ENCODE measurements around the gene NBAS. TPM values are rescaled to one million over a fixed set of nuclear protein-coding genes. Genes with fewer than 3 reads are reported as not detected.
A peak's percentile ranks its signal among the peaks of the same experiment; 100 is the strongest.

Gene NBAS
- polyA plus RNA-seq, 2 of the 4 experiments (the other 2 are of a cell fraction): 16.7 to 34.9 TPM

DNA sequence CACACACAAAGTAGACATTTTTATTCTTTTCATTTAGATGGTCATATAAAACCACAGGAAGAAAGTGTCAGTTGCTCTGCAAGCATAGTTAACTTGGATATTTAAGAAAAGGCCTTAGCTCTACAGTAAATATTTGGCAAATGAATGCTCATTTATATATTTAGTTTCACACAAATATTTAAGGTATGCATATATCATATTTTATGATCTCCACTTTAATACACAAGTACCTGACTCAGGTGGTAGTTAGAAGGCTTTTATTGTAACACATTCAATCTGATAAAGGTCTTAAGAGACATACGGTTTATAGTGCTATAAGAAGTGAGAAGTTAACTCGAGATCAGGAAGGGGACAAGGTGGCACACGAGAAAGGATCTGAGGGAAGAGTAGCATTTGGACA is 363.1 kb downstream of the NBAS start:
- Histone ChIP-seq H3K9me3 (no peaks in the 10 kb centered on the region), H3K4me2 (no peak overlapping the region), H3K4me1 (no peaks in the 10 kb centered on the region), H3K4me3 (no peak overlapping the region), H3K27ac (no peak overlapping the region)
- TF ChIP-seq POLR2A (IDR thresholded peaks at IDR 0.05; ENCODE audit: low read length): no peak
- ChIA-PET POLR2A (no interaction called here), CTCF (no interaction called here)
- no peak for FAIRE-seq
- no peak for DNase-seq (ENCODE audit: low read depth in 1 of 2, low spot score in 1 of 2)
- 86% methylated on average over 3 of the region's 3 CpGs for WGBS (ENCODE audit: missing lambda C conversion rate)
- ATAC-seq: no peak

DNA sequence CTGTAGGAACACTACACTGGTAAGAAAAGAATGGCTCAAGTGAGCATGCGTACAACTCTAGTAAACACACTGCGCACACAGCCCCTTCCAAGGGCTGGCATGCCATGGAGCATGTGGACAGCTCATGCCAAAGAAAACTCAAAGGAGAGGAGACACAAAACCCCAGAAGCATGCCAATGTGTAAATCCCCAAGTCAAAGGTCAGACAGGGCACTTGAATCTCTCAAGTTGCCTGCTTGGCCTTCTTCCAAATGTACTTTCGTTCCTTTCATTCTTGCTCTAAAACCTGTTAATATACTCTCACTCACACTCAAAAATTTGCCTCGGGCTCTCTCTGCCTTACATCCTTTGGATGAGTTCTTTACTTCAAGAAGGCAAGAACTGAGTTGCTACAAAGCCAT is 365.3 kb downstream of the NBAS start:
- no peak overlapping the region for H3K27ac ChIP-seq
- DNase-seq (ENCODE audit: low read depth in 1 of 2, low spot score in 1 of 2) (no peak), FAIRE-seq (no peak), ATAC-seq (no peak)
- H3K4me3 ChIP-seq: no peak overlapping the region
- no peak for TF ChIP-seq SMC3 (IDR thresholded peaks at IDR 0.05)
- TF ChIP-seq TFCP2L1 (CRISPR knock-in tag; IDR thresholded peaks at IDR 0.05): no peak
- TF ChIP-seq NFE2L2 (conservative IDR thresholded peaks at IDR 0.05; ENCODE audit: low read length): no peak
- TF ChIP-seq HEYL (CRISPR knock-in tag; IDR thresholded peaks at IDR 0.05): no peak
- TF ChIP-seq MAZ (IDR thresholded peaks at IDR 0.05; ENCODE audit: borderline replicate concordance, low read depth, low read length): no peak
- TF ChIP-seq EHMT2 (IDR thresholded peaks at IDR 0.05; ENCODE audit: low read depth): no peak
- TF ChIP-seq, protein P1, sequence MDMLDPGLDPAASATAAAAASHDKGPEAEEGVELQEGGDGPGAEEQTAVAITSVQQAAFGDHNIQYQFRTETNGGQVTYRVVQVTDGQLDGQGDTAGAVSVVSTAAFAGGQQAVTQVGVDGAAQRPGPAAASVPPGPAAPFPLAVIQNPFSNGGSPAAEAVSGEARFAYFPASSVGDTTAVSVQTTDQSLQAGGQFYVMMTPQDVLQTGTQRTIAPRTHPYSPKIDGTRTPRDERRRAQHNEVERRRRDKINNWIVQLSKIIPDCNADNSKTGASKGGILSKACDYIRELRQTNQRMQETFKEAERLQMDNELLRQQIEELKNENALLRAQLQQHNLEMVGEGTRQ (IDR thresholded peaks at IDR 0.05): no peak
- H3K4me2 ChIP-seq: no peak overlapping the region
- WGBS (ENCODE audit: missing lambda C conversion rate): 87% methylated on average over 4 of the region's 4 CpGs
- H3K9me3 ChIP-seq: no peaks in the 10 kb centered on the region
- ChIA-PET CTCF (no interaction called here), POLR2A (no interaction called here)
- H3K4me1 ChIP-seq: no peaks in the 10 kb centered on the region

DNA sequence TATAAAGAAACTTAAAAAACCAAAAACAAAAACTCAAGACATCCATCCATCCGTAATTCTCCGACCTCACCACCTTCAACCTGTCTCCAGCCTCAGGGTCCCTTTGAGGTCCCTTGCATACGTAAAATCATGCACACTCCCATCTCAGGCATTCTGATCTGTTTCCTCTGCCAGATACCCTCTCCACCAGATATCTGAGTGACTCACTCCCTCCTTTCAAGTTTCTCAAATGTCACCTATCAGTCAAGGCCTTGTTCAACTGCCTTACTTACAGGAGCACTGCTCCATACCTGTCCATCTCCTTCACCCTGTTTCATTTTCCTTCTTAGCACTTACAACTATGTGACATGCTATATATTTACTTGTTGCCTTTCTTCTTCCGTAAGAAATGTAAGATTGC is 369.3 kb downstream of the NBAS start:
- TF ChIP-seq CBX2 (IDR thresholded peaks at IDR 0.05; ENCODE audit: borderline replicate concordance, low read depth): no peak
- ChIA-PET POLR2A (no interaction called here), CTCF (interaction anchor here (0.7 kb wide), 1 partner anchor 721 kb away, joined by 5 read pairs; no protein-coding TSS in a partner anchor)
- FAIRE-seq: no peak
- peak in 1 of 2 experiments; percentile 30; a peak in 1 of 6 replicates for ATAC-seq
- no peaks in the 10 kb centered on the region for H3K9me3 ChIP-seq
- H3K4me1 ChIP-seq: no peaks in the 10 kb centered on the region
- no peak for DNase-seq (ENCODE audit: low read depth in 1 of 2, low spot score in 1 of 2)
- H3K4me2 ChIP-seq: no peak overlapping the region
- H3K27ac ChIP-seq: no peak overlapping the region
- no peak overlapping the region for H3K4me3 ChIP-seq
- 94% methylated on average over 4 of the region's 4 CpGs for WGBS (ENCODE audit: missing lambda C conversion rate)

DNA sequence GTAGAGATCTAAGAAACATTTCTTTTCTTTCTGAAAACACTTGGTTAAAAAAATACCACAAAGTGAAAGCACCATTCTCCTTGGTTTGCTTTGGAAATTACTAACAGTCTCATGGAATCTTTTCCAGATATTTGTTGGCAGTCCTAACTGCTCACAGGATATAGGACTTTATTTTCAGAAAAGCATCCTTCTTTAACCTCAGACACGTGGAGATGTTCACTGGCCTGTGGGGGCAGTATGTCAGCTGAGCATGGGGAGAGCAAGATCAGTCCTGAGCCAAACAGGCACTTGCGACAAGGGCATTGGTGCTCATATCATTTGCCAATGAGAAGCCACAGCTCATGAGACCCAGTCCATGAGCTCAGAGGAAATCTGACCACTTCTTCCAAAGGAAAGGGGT is 371.9 kb downstream of the NBAS start:
- DNase-seq (ENCODE audit: low read depth in 1 of 2, low spot score in 1 of 2) (no peak), ATAC-seq (peak; percentile 71 to 72; a peak in 5 of 6 replicates), FAIRE-seq (no peak)
- Histone ChIP-seq H3K4me1 (no peaks in the 10 kb centered on the region), H3K9me3 (no peaks in the 10 kb centered on the region), H3K27ac (no peak overlapping the region), H3K4me3 (no peak overlapping the region), H3K4me2 (no peak overlapping the region)
- POLR2A ChIA-PET: no interaction called here
- CTCF ChIA-PET: no interaction called here
- 68% methylated on average over 2 of the region's 2 CpGs for WGBS (ENCODE audit: missing lambda C conversion rate)
- TF ChIP-seq MAZ (IDR thresholded peaks at IDR 0.05; ENCODE audit: borderline replicate concordance, low read depth, low read length): no peak
- TF ChIP-seq TFCP2L1 (CRISPR knock-in tag; IDR thresholded peaks at IDR 0.05): no peak
- TF ChIP-seq KDM5A (IDR thresholded peaks at IDR 0.05): no peak
- TF ChIP-seq, protein P2, sequence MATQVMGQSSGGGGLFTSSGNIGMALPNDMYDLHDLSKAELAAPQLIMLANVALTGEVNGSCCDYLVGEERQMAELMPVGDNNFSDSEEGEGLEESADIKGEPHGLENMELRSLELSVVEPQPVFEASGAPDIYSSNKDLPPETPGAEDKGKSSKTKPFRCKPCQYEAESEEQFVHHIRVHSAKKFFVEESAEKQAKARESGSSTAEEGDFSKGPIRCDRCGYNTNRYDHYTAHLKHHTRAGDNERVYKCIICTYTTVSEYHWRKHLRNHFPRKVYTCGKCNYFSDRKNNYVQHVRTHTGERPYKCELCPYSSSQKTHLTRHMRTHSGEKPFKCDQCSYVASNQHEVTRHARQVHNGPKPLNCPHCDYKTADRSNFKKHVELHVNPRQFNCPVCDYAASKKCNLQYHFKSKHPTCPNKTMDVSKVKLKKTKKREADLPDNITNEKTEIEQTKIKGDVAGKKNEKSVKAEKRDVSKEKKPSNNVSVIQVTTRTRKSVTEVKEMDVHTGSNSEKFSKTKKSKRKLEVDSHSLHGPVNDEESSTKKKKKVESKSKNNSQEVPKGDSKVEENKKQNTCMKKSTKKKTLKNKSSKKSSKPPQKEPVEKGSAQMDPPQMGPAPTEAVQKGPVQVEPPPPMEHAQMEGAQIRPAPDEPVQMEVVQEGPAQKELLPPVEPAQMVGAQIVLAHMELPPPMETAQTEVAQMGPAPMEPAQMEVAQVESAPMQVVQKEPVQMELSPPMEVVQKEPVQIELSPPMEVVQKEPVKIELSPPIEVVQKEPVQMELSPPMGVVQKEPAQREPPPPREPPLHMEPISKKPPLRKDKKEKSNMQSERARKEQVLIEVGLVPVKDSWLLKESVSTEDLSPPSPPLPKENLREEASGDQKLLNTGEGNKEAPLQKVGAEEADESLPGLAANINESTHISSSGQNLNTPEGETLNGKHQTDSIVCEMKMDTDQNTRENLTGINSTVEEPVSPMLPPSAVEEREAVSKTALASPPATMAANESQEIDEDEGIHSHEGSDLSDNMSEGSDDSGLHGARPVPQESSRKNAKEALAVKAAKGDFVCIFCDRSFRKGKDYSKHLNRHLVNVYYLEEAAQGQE (IDR thresholded peaks at IDR 0.05): no peak
- no peak for TF ChIP-seq SREBF2 (IDR thresholded peaks at IDR 0.05)
- TF ChIP-seq, protein P3, sequence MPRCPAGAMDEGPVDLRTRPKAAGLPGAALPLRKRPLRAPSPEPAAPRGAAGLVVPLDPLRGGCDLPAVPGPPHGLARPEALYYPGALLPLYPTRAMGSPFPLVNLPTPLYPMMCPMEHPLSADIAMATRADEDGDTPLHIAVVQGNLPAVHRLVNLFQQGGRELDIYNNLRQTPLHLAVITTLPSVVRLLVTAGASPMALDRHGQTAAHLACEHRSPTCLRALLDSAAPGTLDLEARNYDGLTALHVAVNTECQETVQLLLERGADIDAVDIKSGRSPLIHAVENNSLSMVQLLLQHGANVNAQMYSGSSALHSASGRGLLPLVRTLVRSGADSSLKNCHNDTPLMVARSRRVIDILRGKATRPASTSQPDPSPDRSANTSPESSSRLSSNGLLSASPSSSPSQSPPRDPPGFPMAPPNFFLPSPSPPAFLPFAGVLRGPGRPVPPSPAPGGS (IDR thresholded peaks at IDR 0.05): no peak
- TF ChIP-seq, protein P4, sequence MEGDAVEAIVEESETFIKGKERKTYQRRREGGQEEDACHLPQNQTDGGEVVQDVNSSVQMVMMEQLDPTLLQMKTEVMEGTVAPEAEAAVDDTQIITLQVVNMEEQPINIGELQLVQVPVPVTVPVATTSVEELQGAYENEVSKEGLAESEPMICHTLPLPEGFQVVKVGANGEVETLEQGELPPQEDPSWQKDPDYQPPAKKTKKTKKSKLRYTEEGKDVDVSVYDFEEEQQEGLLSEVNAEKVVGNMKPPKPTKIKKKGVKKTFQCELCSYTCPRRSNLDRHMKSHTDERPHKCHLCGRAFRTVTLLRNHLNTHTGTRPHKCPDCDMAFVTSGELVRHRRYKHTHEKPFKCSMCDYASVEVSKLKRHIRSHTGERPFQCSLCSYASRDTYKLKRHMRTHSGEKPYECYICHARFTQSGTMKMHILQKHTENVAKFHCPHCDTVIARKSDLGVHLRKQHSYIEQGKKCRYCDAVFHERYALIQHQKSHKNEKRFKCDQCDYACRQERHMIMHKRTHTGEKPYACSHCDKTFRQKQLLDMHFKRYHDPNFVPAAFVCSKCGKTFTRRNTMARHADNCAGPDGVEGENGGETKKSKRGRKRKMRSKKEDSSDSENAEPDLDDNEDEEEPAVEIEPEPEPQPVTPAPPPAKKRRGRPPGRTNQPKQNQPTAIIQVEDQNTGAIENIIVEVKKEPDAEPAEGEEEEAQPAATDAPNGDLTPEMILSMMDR (IDR thresholded peaks at IDR 0.05): no peak
- no peak for TF ChIP-seq MYC (IDR thresholded peaks at IDR 0.05; ENCODE audit: borderline replicate concordance, low read length)
- TF ChIP-seq, protein P5, sequence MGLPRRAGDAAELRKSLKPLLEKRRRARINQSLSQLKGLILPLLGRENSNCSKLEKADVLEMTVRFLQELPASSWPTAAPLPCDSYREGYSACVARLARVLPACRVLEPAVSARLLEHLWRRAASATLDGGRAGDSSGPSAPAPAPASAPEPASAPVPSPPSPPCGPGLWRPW (IDR thresholded peaks at IDR 0.05): no peak
- TF ChIP-seq HEYL (CRISPR knock-in tag; IDR thresholded peaks at IDR 0.05): no peak
- no peak for TF ChIP-seq ZFP36 (IDR thresholded peaks at IDR 0.05; ENCODE audit: borderline replicate concordance, partially characterized antibody)
- TF ChIP-seq CBX8 (IDR thresholded peaks at IDR 0.05): no peak
- no peak for TF ChIP-seq FOSB (CRISPR knock-in tag; IDR thresholded peaks at IDR 0.05)
- no peak for TF ChIP-seq FOXS1 (CRISPR knock-in tag; IDR thresholded peaks at IDR 0.05)
- TF ChIP-seq BHLHE40 (IDR thresholded peaks at IDR 0.05; ENCODE audit: low read depth, low read length): no peak

Data from A549 (cell line).